Activated T-cell treated with anti-CD3 and anti-CD28 coated beads, Interleukin-2, amount 50 U/mL, for 24 hours (primary cell): ENCODE data around the gene DENND6B.

ENCODE experiments used
- DNase-seq: peaks from one replicate; pipeline ENCODE4 v3.0.0-alpha.2; 2020
- H3K27ac Mint-ChIP-seq: 2 replicates; pipeline ENCODE4 v1.8.0; 2020; ENCODE audit warnings: mild to moderate bottlenecking, mixed read lengths
- H3K27me3 Mint-ChIP-seq: 2 replicates; pipeline ENCODE4 v1.8.0; 2020; ENCODE audit warnings: mixed read lengths
- H3K36me3 Mint-ChIP-seq: 2 replicates; pipeline ENCODE4 v1.8.0; 2020; ENCODE audit warnings: low read depth, mixed read lengths
- H3K4me1 Mint-ChIP-seq: 2 replicates; pipeline ENCODE4 v1.8.0; 2020; ENCODE audit warnings: low read depth, mixed read lengths
- H3K4me3 Mint-ChIP-seq: 2 replicates; pipeline ENCODE4 v1.8.0; 2020; ENCODE audit warnings: mild to moderate bottlenecking, moderate library complexity, mixed read lengths
- H3K9me3 Mint-ChIP-seq: 2 replicates; pipeline ENCODE4 v1.8.0; 2020; ENCODE audit warnings: mixed read lengths

DENND6B gene

DNA sequence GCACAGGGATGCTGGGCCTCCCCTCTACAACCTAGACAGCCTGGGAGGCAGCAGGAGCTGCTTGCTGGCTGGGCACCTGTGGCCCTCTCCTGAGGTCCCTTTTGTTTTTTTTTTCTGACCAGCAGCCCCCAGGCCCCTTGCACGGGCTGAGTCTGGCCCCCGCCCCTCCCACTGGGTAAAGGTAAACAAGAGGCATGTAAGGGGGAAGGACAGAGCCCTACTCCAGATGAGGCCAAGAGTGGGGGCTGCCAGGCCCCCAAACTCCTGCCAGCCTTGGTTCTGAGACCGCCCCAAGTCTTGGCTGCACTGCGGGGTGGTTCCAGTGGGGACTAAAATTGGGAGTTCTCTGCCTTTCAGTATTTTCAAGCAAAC lies 28.6 kb downstream of the DENND6B start:
- H3K9me3 Mint-ChIP-seq, result no peaks in the 10 kb centered on the region
- no peak overlapping the region for H3K4me3 Mint-ChIP-seq
- no peaks in the 10 kb centered on the region for H3K4me1 Mint-ChIP-seq
- no peak for DNase-seq
- H3K36me3 Mint-ChIP-seq, result no peaks in the 10 kb centered on the region
- H3K27ac Mint-ChIP-seq, result no peak overlapping the region
- peaks cover 42% of the 10 kb centered on the region for H3K27me3 Mint-ChIP-seq

DNA sequence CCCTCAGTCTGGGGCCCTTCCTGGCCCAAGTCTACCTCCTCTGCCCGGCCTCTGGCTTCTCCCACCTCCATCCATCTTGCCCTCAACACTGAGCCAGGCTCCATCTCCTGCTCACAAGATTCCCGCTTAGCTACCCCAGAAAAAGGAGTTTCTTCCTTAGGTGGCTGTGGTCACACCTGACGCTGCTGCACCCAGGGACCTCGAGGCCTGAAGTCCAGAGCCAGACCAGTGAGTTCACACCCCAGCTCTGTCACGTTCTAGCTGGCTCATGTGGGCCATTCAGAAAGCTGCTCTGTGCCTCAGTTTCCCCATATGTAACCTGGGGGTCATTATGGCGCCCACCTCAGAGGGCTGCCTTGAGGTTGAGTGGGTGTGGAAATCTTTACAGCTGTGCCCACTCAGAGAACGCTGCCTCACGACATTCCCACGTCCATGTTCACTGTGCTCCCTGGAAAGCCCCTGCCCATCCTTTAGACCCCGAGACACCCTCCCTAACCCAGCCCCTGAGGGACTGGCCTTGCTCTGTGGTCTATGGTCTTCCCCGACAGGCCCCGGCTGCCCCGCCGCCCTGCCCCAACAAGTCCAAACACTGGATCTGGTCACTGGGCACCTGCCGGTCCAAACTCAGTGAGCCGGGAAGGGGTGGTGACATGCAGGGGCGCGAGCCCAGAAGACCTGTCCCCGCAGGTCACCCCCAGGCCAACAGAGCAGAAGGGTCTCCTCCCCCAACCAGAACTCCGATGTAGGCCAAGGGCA lies 29.1 kb downstream of the DENND6B start:
- no peak overlapping the region for H3K4me3 Mint-ChIP-seq

DNA sequence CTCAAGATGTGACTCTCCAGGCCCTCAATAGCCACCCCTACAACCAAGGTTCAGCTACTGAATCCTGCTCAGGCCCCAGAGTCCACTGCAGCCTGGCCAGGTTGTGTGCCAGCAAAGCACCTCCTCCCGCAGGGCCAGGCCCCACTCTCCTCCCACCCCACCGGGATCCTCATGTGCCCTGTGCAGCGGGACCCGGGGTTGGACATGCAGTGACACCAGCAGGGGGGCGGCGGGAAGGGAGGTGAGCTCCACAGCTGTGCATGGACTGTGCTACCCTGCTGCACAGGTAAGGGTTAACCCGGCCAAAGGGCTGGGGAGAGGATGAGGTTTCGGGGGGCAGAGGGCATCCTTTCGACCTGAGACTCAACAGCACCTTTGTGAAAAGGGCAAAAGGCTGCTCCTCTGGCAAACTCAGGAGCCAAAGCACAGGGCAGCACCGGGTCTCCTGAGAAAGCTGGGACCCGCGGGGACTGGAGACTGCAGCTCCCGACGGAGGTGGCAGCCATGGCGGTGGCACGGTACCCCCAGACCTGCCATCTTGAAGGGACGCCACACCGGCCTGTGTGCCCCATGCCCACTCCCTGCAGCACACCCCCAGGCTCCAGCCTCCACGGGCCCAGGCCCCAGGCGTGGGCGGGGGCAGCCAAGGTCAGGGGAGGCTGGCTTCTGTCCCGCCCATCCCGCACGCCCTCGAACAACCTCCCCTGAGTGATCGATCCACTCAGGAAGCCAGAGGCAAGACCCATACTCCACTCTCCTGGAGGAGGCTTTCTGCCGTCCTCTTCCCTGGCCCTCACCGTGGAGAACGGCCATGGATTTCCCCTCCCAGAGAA lies 29.9 kb downstream of the DENND6B start:
- Mint-ChIP-seq H3K4me3 (no peak overlapping the region), H3K27me3 (peaks cover 47% of the 10 kb centered on the region), H3K27ac (no peak overlapping the region), H3K9me3 (no peaks in the 10 kb centered on the region), H3K4me1 (peaks cover 6% of the 10 kb centered on the region), H3K36me3 (no peaks in the 10 kb centered on the region)
- DNase-seq, result no peak

More for the DNA sequence above, 29.1 kb downstream of the DENND6B start:
- no peaks in the 10 kb centered on the region for H3K9me3 Mint-ChIP-seq
- no peaks in the 10 kb centered on the region for H3K36me3 Mint-ChIP-seq
- peaks cover 41% of the 10 kb centered on the region for H3K27me3 Mint-ChIP-seq
- H3K4me1 Mint-ChIP-seq, result peaks cover 4% of the 10 kb centered on the region
- no peak for DNase-seq
- H3K27ac Mint-ChIP-seq, result no peak overlapping the region

DNA sequence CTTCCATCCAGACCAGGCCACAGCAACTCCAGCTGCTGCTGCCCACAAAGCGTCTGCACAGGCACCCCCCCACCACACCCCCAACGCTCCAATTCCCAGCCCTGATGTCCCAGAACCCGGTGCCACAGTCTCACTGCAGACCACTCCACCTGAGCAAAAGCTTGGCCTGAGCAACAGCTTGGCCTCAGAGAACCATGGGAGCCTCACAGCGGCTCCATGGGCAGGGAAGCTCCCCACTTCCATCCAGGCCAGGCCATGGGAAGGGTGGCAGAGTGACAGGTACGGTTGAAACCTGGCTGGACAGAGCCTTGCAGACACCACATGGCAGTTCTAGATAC lies 32.5 kb downstream of the DENND6B start:
- Mint-ChIP-seq H3K9me3 (no peaks in the 10 kb centered on the region), H3K27ac (no peak overlapping the region), H3K4me3 (no peak overlapping the region), H3K4me1 (peaks cover 6% of the 10 kb centered on the region), H3K36me3 (no peaks in the 10 kb centered on the region), H3K27me3 (peaks cover 57% of the 10 kb centered on the region)
- no peak for DNase-seq

DNA sequence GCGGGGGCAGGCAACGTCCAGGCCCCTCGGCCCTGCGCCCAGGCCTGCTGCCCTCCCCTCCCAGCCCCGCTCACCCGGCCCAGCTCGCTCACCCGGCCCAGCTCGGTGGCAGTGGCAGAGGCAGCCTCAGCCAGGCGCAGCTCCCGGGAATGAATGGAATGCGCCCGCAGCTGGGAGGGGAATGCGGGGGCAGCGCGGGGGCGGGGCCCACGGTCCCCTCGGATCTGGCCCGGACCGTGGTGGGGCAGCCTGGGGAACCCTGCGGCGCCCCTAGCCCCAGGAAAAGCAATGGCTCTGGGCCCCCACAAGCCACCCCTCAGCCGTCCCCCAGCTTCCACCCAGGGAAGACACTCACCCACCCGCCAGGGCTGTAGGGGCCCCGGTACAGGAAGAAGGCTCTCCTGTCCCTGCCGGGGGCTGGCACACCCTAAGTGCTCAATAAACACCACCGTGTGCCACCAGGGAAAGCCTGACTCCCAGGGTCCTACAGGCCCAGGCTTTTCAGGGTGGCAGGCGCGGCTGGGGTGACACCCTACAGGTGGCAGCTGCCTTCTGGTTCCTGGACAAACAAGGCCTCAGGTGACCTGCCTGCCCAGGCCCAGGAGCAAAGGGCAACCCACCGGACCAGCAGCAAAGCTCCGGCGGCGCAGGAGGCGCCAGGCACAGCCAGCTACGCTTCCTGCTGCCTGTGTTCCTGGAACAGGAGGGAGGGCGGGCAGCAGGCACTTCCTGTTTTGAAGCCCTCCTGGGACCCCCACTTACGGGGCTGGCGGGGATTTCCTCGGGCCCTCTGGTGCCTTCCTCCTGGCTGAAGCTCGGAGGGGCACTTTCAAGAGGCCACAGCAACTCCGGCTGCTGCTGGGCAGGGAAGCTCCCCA lies 33.1 kb downstream of the DENND6B start:
- Mint-ChIP-seq H3K4me3 (no peak overlapping the region), H3K27ac (no peak overlapping the region)
- no peak for DNase-seq

DNA sequence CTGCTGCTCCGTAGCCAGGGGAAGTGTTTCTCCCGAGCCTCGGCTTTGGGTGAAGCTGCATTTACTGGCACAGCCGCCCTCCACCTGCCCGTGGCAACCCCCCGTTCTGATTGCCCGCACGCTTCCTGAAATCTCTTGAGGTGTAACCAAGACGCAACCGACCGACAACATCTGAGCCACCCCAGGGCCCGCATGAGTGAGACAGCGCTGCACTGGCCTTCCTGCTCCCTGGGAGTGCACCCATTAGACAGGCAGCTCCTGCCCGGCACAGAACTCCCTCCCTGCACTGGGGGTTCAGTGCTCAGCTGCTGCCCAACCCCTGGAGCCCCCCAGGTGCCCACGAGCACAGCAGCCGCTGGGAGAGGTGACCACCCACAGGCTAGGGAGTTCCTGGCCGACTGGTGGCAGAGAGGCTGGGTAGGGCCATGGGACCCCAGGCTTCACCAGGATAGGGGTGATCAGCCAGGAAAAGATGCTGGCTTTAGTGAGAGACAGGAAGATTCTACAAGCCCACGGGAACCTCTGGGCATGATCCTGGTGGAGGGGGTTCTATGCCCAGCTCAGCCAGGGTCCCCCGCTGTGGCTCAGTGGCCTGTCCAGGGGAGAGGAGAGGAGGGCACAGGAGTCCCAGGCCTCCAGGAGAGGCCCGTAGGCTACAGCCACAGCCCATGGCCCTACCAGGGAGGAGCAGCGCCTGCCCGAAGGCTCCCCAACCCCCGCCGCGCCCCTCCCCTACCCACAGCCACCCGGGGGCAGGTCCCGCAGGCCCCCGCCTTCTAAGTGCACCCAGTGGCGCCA lies 34.0 kb downstream of the DENND6B start:
- Mint-ChIP-seq H3K4me1 (peaks cover 6% of the 10 kb centered on the region), H3K27me3 (peaks cover 48% of the 10 kb centered on the region), H3K4me3 (peak overlapping the region; percentile 43), H3K36me3 (no peaks in the 10 kb centered on the region), H3K27ac (no peak overlapping the region), H3K9me3 (no peaks in the 10 kb centered on the region)
- DNase-seq, result no peak

More for the DNA sequence above, 33.1 kb downstream of the DENND6B start:
- Mint-ChIP-seq H3K9me3 (no peaks in the 10 kb centered on the region), H3K36me3 (no peaks in the 10 kb centered on the region), H3K27me3 (peaks cover 54% of the 10 kb centered on the region), H3K4me1 (peaks cover 6% of the 10 kb centered on the region)

DNA sequence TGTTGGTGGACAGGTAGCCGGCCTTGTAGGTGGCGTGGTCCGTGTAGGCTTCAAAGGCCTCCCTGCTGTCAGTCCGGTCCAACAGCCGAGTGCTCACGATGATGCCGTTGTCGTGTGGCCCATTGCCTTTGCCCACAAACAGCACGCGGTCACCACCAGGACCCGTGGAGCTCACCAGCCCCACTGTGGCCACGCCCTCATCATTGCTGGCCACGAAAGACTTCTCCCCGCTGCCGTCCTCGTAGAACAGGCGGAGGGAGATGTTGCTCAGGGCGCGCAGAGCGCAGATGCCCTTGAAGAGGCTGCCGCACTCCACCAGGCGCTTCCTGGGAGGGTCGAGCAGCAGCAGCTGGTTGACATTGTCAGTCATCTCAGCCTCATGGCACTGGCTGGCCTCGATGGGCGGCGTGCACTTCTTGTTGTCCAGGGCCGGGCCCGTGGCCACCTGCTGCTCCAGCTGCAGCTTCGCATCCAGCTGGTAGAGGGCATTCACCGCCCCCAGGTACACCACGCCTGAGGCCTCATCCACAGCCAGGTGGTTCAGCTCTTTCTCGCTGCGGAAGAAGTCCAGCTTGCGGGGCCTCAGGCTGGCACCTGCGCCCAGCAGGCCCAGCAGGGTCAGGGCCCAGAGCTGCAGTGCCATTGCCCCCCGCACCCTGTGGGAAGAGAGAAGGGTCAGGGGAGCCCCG lies 36.7 kb downstream of the DENND6B start:
- Mint-ChIP-seq H3K4me1 (peaks cover 6% of the 10 kb centered on the region), H3K27me3 (peaks cover 37% of the 10 kb centered on the region), H3K27ac (no peak overlapping the region), H3K9me3 (no peaks in the 10 kb centered on the region), H3K4me3 (no peak overlapping the region), H3K36me3 (no peaks in the 10 kb centered on the region)
- no peak for DNase-seq

DNA sequence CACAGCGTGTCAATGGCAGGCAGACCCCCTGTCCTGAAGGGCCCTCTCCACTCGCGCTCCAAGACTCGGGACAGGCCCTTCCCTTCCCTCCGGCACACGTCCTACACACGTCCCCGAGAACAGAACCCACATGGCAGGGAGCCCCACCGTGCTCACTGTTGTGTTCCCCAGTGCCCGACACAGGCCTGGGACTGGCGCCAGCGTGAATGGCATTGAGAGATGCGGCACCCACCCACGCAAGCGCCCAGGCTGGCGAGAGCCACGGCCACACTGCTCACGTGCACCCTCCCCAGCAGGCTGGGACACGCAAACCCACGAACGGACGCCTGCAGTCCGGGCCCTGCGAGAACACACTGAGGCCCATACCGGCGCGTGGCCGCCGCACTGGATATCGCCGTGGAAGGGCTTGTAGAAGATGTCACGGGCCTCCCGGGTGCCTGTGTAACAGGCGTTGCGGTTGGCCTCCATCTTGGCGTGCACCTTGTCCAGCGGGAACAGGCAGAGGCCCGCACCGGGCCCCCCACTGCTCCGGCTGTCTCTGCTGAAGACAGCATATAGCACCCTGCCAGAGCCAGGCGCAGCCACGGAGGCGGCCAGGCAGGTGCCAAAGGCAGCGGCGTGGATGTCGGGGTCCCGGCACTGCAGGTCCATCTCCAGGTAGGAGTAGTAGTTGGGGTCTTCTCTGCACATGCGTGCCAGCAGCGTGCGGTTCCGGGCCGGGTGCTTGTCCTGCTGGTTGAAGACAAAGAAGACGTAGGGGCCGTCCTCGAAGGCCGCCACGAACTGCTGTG lies 37.5 kb downstream of the DENND6B start:
- no peaks in the 10 kb centered on the region for H3K36me3 Mint-ChIP-seq
- H3K4me3 Mint-ChIP-seq, result no peak overlapping the region
- H3K9me3 Mint-ChIP-seq, result no peaks in the 10 kb centered on the region
- DNase-seq, result no peak
- H3K27ac Mint-ChIP-seq, result no peak overlapping the region
- peaks cover 35% of the 10 kb centered on the region for H3K27me3 Mint-ChIP-seq
- peaks cover 6% of the 10 kb centered on the region for H3K4me1 Mint-ChIP-seq

DNA sequence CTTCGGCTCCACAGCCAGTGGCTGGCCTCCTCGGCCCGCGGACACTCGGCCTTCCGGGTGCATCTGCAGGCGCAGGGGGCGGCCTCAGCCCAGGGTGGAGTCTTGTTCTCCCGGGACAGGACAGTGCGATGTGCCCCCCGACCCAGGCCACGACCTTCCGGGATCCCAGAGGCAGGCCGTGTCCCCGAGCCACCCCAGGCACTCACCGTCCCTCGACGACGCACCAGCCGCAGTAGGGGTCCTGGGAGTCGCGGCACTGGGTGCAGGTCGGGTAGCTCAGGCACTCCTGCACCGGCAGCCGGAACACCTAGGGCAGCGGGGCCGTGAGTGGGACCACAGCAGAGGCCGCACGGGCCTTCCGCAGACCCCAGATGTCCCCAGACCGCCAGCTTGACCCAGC lies 39.1 kb downstream of the DENND6B start:
- DNase-seq, result no peak
- Mint-ChIP-seq H3K4me1 (peaks cover 3% of the 10 kb centered on the region), H3K27me3 (peaks cover 29% of the 10 kb centered on the region)

DNA sequence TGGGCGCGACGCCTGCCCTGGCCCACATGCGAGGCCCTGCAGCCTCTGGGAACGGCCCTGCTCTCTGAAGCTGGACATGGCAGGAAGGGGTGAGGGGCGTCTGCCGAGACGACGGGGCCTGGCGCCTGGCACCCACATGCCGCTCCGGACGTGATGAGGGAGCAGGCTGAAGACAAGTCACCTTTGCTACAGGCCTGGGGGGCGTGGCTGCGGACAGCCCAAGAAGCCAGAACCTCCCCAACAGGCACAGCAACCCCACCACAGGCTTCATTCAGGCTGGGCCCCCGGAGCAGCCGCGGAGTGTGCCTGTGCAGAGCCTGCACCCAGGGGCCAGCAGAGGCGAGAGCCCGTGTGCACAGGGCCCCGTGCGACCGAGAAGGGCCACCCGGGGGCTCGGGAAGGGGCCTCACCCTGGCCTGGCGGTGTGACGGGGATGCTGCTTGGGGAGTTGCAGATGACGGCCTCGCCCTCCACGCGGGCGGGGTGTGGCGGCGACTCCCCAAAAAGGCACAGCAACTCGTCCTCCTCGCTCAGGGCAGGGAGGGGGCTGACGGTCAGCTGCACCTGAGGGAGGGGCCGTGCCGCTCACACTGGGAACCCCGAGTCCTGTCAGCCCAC lies 40.0 kb downstream of the DENND6B start:
- Mint-ChIP-seq H3K4me1 (no peaks in the 10 kb centered on the region), H3K4me3 (no peak overlapping the region), H3K27ac (no peak overlapping the region), H3K27me3 (peaks cover 21% of the 10 kb centered on the region), H3K9me3 (no peaks in the 10 kb centered on the region), H3K36me3 (no peaks in the 10 kb centered on the region)
- no peak for DNase-seq

More for the DNA sequence above, 39.1 kb downstream of the DENND6B start:
- H3K4me3 Mint-ChIP-seq, result no peak overlapping the region
- no peak overlapping the region for H3K27ac Mint-ChIP-seq
- no peaks in the 10 kb centered on the region for H3K36me3 Mint-ChIP-seq
- H3K9me3 Mint-ChIP-seq, result no peaks in the 10 kb centered on the region

DNA sequence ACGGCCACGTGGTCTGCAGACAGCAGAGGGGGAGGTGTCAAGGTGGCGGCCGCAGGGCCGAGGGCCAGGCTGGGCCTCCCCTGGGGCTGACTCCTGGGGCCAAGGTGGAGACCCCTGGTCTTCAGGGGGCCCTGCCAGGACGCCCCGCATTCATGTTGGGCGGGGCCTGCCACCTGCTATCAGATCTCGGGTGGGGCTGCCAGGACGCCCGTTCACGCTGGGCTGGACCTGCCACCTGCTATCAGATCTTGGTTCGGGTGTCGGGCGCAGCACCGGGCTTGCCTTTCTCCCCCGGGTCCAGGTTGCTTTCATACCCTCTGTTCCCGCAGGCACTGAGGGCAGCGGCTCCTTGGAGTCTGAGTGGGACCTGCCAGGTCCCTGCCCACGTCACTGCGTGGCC lies 40.5 kb downstream of the DENND6B start:
- H3K27ac Mint-ChIP-seq, result no peak overlapping the region
- no peaks in the 10 kb centered on the region for H3K36me3 Mint-ChIP-seq
- H3K27me3 Mint-ChIP-seq, result peaks cover 15% of the 10 kb centered on the region

DNA sequence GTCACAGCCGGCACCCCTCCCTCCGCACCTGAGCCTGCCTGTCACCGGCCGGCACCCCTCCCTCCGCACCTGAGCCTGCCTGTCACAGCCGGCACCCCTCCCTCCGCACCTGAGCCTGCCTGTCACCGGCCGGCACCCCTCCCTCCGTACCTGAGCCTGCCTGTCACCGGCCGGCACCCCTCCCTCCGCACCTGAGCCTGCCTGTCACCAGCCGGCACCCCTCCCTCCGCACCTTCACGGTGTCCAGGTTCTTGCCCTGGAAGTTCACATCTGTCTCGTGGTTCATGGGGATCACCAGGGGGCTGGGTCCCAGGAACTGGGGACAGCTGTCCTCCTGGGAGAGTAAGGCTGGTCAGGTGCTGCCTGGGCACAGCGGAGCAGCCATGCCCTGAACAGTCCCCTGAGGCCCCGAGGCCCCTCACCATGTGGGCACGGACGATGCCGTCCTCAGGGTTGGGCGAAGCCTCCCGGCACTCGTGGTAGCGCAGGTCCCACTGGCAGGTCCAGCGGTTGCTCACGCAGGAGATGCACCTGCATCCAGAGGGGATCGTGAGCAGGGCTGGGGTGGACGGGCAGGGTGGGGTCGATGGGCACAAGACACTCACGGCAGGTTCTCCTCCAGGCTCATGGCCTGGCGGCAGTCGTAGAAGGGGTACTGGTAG lies 41.1 kb downstream of the DENND6B start:
- H3K4me3 Mint-ChIP-seq, result no peak overlapping the region
- H3K9me3 Mint-ChIP-seq, result no peaks in the 10 kb centered on the region
- H3K4me1 Mint-ChIP-seq, result no peaks in the 10 kb centered on the region
- peaks cover 9% of the 10 kb centered on the region for H3K27me3 Mint-ChIP-seq
- no peaks in the 10 kb centered on the region for H3K36me3 Mint-ChIP-seq
- no peak for DNase-seq
- no peak overlapping the region for H3K27ac Mint-ChIP-seq

More for the DNA sequence above, 40.5 kb downstream of the DENND6B start:
- no peak overlapping the region for H3K4me3 Mint-ChIP-seq
- DNase-seq, result no peak
- no peaks in the 10 kb centered on the region for H3K4me1 Mint-ChIP-seq
- no peaks in the 10 kb centered on the region for H3K9me3 Mint-ChIP-seq
